ENCODE measurements around the gene HSPA4. TPM values are rescaled to one million over a fixed set of nuclear protein-coding genes. Genes with fewer than 3 reads are reported as not detected.

The HSPA4 gene
- total and polyA plus RNA-seq, 4 donors: 33.0 to 102 (median 62.5) TPM

GRCh38 chr5:133154274-133155075, 102.7 kb downstream of the HSPA4 start:
- no peak overlapping the region for H3K9ac ChIP-seq (ENCODE audit: insufficient read depth in 1 of 2, low read length in 2 of 2)
- peaks cover 0 to 4% (median 0%) of the 10 kb centered on the region in 4 donors for H3K9me3 ChIP-seq (ENCODE audit: control insufficient read depth in 4 of 4, insufficient read depth in 3 of 4, low read length in 3 of 4)
- DNase-seq: no peak
- no peak for ATAC-seq (ENCODE audit: insufficient read depth, low FRiP score)
- H3K36me3 ChIP-seq (ENCODE audit: control insufficient read depth in 4 of 4, insufficient read depth in 4 of 4, low read length in 4 of 4): no peaks in the 10 kb centered on the region
- TF ChIP-seq, protein P1, sequence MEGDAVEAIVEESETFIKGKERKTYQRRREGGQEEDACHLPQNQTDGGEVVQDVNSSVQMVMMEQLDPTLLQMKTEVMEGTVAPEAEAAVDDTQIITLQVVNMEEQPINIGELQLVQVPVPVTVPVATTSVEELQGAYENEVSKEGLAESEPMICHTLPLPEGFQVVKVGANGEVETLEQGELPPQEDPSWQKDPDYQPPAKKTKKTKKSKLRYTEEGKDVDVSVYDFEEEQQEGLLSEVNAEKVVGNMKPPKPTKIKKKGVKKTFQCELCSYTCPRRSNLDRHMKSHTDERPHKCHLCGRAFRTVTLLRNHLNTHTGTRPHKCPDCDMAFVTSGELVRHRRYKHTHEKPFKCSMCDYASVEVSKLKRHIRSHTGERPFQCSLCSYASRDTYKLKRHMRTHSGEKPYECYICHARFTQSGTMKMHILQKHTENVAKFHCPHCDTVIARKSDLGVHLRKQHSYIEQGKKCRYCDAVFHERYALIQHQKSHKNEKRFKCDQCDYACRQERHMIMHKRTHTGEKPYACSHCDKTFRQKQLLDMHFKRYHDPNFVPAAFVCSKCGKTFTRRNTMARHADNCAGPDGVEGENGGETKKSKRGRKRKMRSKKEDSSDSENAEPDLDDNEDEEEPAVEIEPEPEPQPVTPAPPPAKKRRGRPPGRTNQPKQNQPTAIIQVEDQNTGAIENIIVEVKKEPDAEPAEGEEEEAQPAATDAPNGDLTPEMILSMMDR (IDR thresholded peaks at IDR 0.05; ENCODE audit: control extremely low read depth, extremely low read depth): no peak
- 89 to 93% methylated on average over 12 of the region's 12 CpGs for WGBS, 2 donors
- no peaks in the 10 kb centered on the region for H3K27me3 ChIP-seq (ENCODE audit: control insufficient read depth in 3 of 3, insufficient read depth in 3 of 3, low read length in 2 of 3)
- no peaks in the 10 kb centered on the region for H3K4me1 ChIP-seq (ENCODE audit: control insufficient read depth in 5 of 5, insufficient read depth in 5 of 5, low read length in 5 of 5)
- H3K4me3 ChIP-seq: no peak overlapping the region
- no peak overlapping the region for H3K27ac ChIP-seq (ENCODE audit: low read depth in 1 of 2, low read length in 1 of 2)

DNA sequence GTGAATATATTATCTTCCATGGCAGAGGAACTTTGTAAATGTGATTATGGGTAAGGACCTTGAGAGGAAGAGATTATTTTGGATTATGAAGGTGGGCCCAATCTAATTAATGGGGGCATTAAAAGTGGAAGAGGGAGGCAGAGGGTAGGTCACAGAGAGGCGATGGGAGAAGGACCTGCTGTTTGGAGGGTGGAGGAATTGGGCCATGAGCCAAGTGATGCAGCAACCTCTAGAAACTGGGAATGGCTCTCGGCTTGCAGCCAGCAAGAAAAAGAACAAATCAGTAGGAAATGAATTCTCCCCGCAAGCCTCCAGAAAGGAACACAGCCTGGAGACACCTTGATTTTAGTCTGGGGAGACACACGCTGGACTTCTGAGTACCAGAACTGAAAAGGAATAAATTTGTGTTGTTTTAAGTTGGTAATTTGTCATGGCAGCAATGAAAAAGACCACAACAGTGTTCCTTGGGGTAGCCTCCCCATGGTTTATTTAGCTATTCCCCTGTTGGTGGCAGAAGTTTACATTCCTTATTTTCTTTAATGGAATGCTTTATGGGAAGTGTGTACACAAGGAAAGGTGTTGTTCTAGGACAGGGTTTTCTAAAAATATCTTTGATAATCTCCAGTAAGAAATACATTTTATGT, 103.6 kb downstream of the HSPA4 start:
- no peaks in the 10 kb centered on the region for H3K4me1 ChIP-seq (ENCODE audit: control insufficient read depth in 5 of 5, insufficient read depth in 5 of 5, low read length in 5 of 5)
- no peak for ATAC-seq (ENCODE audit: insufficient read depth, low FRiP score)
- DNase-seq: no peak
- H3K9me3 ChIP-seq (ENCODE audit: control insufficient read depth in 4 of 4, insufficient read depth in 3 of 4, low read length in 3 of 4): peaks cover 0 to 4% (median 0%) of the 10 kb centered on the region in 4 donors
- no peaks in the 10 kb centered on the region for H3K36me3 ChIP-seq (ENCODE audit: control insufficient read depth in 4 of 4, insufficient read depth in 4 of 4, low read length in 4 of 4)
- no peaks in the 10 kb centered on the region for H3K27me3 ChIP-seq (ENCODE audit: control insufficient read depth in 3 of 3, insufficient read depth in 3 of 3, low read length in 2 of 3)
- H3K4me3 ChIP-seq: no peak overlapping the region
- H3K27ac ChIP-seq (ENCODE audit: low read depth in 1 of 2, low read length in 1 of 2): no peak overlapping the region
- TF ChIP-seq, protein P1 (IDR thresholded peaks at IDR 0.05; ENCODE audit: control extremely low read depth, extremely low read depth): no peak
- 68 to 88% methylated on average over 4 of the region's 4 CpGs for WGBS, 2 donors
- no peak overlapping the region for H3K9ac ChIP-seq (ENCODE audit: insufficient read depth in 1 of 2, low read length in 2 of 2)

Small RNAs within 50 kb of the gene (small RNA-seq; reads per million reads assigned to genes)
- gene AC113410.1 (ENCODE audit: low replicate concordance) (not detected), gene AC113410.3 (ENCODE audit: low replicate concordance) (not detected)

Other genes starting within 250 kb of the HSPA4 start
- gene SOWAHA, start 238.7 kb upstream of the HSPA4 start, total RNA-seq: under 1 TPM; 0.14 to 0.98 TPM
- gene SOWAHA, start 238.7 kb upstream of the HSPA4 start, polyA plus RNA-seq: under 1 TPM; 0.06 to 0.10 TPM
- gene SHROOM1, start 221.4 kb upstream of the HSPA4 start, total RNA-seq: 10 to 100 TPM in 1 of 2 donors, 1 to 10 TPM in 1; 7.0 to 21.9 TPM
- 10 to 100 TPM in 1 of 2 donors, 1 to 10 TPM in 1; 7.9 to 15.0 TPM for gene SHROOM1, start 221.4 kb upstream of the HSPA4 start, polyA plus RNA-seq
- gene GDF9, start 185.5 kb upstream of the HSPA4 start, total RNA-seq: under 1 TPM; 0.25 to 0.37 TPM
- gene GDF9, start 185.5 kb upstream of the HSPA4 start, polyA plus RNA-seq: under 1 TPM; 0.14 to 0.28 TPM
- 100 to 1,000 TPM in 1 of 2 donors, 10 to 100 TPM in 1; 99.0 to 359 TPM for gene UQCRQ, start 185.4 kb upstream of the HSPA4 start, total RNA-seq
- 100 to 1,000 TPM; 232 to 528 TPM for gene UQCRQ, start 185.4 kb upstream of the HSPA4 start, polyA plus RNA-seq
- 1 to 10 TPM in 1 of 2 donors, under 1 TPM in 1; 0.98 to 3.1 TPM for gene LEAP2, start 178.3 kb upstream of the HSPA4 start, total RNA-seq
- 1 to 10 TPM in 1 of 2 donors, under 1 TPM in 1; 0.50 to 1.6 TPM for gene LEAP2, start 178.3 kb upstream of the HSPA4 start, polyA plus RNA-seq
- 100 to 1,000 TPM in 1 of 2 donors, 10 to 100 TPM in 1; 66.5 to 103 TPM for gene AFF4, start 88.4 kb upstream of the HSPA4 start, total RNA-seq
- 10 to 100 TPM in 1 of 2 donors, 1 to 10 TPM in 1; 8.9 to 17.4 TPM for gene AFF4, start 88.4 kb upstream of the HSPA4 start, polyA plus RNA-seq
- 10 to 100 TPM; 15.3 to 23.7 TPM for gene ZCCHC10, start 25.5 kb upstream of the HSPA4 start, total RNA-seq
- gene ZCCHC10, start 25.5 kb upstream of the HSPA4 start, polyA plus RNA-seq: 10 to 100 TPM; 26.0 to 31.3 TPM

Measured in lung (tissue), 13 donors.